Panc1 (cell line): Measurements from ENCODE around the gene SOX5.

Source experiments
- POLR2AphosphoS5 ChIP-seq: IDR thresholded peaks from 2 replicates; pipeline ENCODE4 v1.6.1; 2012; ENCODE audit warnings: mild to moderate bottlenecking, low read depth, low read length, moderate library complexity
- SIN3A ChIP-seq: IDR thresholded peaks from 2 replicates; pipeline ENCODE4 v1.6.1; 2012; ENCODE audit warnings: low read depth, mild to moderate bottlenecking, low read length, moderate library complexity, borderline replicate concordance; ENCODE audit not compliant: insufficient read depth
- TCF7L2 ChIP-seq: IDR thresholded peaks from 2 replicates; pipeline ENCODE4 v1.6.1; 2011; ENCODE audit warnings: mild to moderate bottlenecking, low read depth, low read length, inconsistent platforms
- TF ChIP-seq, protein P1 (sequence below): fragments of 450-650 bp; IDR thresholded peaks from 2 replicates; pipeline ENCODE4 v1.5.1; 2017; ENCODE audit warnings: mild to moderate bottlenecking

GRCh38 chr12:23556661-23557060, 392.8 kb downstream of the SOX5 start:
- TF ChIP-seq, protein P1, sequence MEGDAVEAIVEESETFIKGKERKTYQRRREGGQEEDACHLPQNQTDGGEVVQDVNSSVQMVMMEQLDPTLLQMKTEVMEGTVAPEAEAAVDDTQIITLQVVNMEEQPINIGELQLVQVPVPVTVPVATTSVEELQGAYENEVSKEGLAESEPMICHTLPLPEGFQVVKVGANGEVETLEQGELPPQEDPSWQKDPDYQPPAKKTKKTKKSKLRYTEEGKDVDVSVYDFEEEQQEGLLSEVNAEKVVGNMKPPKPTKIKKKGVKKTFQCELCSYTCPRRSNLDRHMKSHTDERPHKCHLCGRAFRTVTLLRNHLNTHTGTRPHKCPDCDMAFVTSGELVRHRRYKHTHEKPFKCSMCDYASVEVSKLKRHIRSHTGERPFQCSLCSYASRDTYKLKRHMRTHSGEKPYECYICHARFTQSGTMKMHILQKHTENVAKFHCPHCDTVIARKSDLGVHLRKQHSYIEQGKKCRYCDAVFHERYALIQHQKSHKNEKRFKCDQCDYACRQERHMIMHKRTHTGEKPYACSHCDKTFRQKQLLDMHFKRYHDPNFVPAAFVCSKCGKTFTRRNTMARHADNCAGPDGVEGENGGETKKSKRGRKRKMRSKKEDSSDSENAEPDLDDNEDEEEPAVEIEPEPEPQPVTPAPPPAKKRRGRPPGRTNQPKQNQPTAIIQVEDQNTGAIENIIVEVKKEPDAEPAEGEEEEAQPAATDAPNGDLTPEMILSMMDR: no peak
- TF ChIP-seq SIN3A (no peak), POLR2AphosphoS5 (no peak), TCF7L2 (no peak)
